Measurements from ENCODE around the gene IP6K2. TPM values are rescaled to one million over a fixed set of nuclear protein-coding genes. Genes with fewer than 3 reads are reported as not detected.

IP6K2 gene
- polyA plus RNA-seq, 6 donors from 2014 or later, result 53.6 to 96.9 (median 68.7) TPM

- peak overlapping the region in 1 of 8 donors; percentile 58 for H3K4me3 Mint-ChIP-seq
- H3K9me3 Mint-ChIP-seq, result no peaks in the 10 kb centered on the region
- H3K27me3 Mint-ChIP-seq, result no peaks in the 10 kb centered on the region
- ATAC-seq (ENCODE audit: low read depth in 2 of 2) (no peak), DNase-seq (no peak)
- H3K36me3 Mint-ChIP-seq, result no peaks in the 10 kb centered on the region
- no peak overlapping the region for H3K27ac Mint-ChIP-seq
- H3K4me1 Mint-ChIP-seq, result peaks cover 41 to 52% (median 47%) of the 10 kb centered on the region in 3 donors
Measured at GRCh38 chr3:48682786-48683185, 34.2 kb downstream of the IP6K2 start.

DNA sequence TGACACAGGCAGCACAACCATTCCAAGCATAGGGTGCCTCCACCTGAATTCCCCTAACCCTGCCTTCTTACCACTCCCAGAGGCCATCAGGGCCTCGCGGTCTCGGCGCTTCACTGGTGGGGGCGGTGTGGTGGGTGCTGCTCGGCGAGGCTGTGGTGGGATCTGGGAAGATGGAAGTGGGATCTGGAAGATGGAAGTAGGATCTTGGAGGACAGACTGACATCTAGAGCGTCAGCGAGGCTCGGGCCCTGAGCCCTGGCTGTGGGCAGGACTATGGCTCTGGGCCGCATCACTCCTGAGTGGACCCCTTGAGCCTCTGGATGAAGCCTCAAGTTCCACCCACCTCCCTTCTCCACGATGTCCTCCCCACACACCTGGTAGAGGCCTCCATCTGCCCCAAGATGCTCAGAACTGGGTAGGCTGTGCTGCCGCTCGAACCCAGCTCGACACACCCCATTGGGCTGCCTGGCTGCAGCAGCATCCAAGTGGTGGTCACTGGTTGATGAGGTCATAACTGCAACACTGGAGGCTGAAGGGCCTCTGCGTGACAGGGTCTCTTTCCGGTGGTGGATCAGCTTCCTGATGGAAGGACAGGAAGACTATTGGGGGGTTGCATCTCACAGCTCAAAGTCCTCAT lies 34.9 kb downstream of the IP6K2 start:
- Mint-ChIP-seq H3K27me3 (no peaks in the 10 kb centered on the region), H3K4me1 (peaks cover 47 to 52% (median 47%) of the 10 kb centered on the region in 3 donors), H3K9me3 (no peaks in the 10 kb centered on the region), H3K36me3 (peaks cover 0 to 7% of the 10 kb centered on the region in 2 donors), H3K27ac (peak overlapping the region in 1 of 6 donors; percentile 85), H3K4me3 (peak overlapping the region in 1 of 8 donors; percentile 58)
- no peak for DNase-seq
- ATAC-seq (ENCODE audit: low read depth in 2 of 2), result no peak

DNA sequence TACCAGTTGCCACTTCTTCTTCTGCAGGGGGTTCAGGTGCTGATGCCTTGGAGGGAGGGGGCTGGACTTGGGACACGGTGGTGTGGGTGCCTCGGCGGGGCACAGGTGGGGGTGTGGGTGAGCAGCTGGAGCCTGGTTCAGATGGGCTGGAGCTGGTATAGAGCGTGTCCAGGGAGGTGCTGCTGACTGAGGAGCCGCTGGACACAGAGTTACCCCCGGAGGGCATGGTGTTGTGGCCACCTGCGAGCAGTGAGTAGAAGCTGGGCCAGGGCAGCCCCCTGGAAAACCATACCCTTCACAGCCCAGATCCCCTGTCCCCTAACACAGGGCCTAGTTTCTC lies 35.5 kb downstream of the IP6K2 start:
- no peaks in the 10 kb centered on the region for H3K27me3 Mint-ChIP-seq
- DNase-seq, result no peak
- peaks cover 44 to 49% (median 45%) of the 10 kb centered on the region in 3 donors for H3K4me1 Mint-ChIP-seq
- H3K9me3 Mint-ChIP-seq, result no peaks in the 10 kb centered on the region
- H3K36me3 Mint-ChIP-seq, result peaks cover 0 to 7% of the 10 kb centered on the region in 2 donors
- no peak overlapping the region for H3K4me3 Mint-ChIP-seq
- no peak overlapping the region for H3K27ac Mint-ChIP-seq
- ATAC-seq (ENCODE audit: low read depth in 2 of 2), result no peak

DNA sequence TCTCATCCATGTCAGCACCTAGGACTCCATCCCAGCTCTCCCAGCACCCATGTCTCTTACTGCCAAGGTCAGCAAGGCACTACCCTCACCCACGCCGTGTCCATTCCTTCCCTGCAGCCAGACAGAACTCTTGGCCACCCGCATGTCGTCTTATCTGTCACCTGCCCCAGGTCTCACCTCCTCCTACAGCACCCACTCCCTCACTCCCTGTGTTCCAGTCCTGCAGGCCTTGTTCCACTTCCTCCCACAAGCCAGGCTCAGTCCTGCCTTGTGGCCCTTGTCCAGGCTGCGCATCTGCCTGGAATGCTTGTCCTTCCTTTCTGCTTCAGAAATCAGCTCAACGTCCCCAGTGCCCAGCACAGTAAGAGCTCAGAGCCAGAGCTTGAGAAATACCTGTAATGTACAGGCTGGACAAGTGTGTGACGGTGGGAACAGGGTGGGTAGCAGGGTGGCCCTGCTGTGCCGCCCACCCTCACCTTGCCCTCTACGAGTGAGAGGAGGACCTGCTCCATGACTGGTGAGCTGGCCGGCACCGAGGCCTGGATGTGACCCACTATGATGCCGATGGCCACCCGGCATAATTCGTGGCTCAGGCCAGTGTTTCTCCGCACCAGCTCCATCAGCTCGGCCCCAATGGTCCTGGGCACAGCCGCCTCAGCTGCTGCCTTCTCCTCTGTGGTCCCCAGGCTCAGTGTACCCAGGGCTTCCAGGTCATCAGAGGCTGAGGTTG lies 36.0 kb downstream of the IP6K2 start:
- Mint-ChIP-seq H3K27me3 (no peaks in the 10 kb centered on the region), H3K27ac (peak overlapping the region in 1 of 6 donors; percentile 60), H3K4me1 (peaks cover 39 to 43% (median 42%) of the 10 kb centered on the region in 3 donors), H3K4me3 (peak overlapping the region in 2 of 8 donors; percentile 36 to 50), H3K36me3 (peaks cover 0 to 7% of the 10 kb centered on the region in 2 donors), H3K9me3 (no peaks in the 10 kb centered on the region)
- no peak for ATAC-seq (ENCODE audit: low read depth in 2 of 2)
- DNase-seq, result no peak

DNA sequence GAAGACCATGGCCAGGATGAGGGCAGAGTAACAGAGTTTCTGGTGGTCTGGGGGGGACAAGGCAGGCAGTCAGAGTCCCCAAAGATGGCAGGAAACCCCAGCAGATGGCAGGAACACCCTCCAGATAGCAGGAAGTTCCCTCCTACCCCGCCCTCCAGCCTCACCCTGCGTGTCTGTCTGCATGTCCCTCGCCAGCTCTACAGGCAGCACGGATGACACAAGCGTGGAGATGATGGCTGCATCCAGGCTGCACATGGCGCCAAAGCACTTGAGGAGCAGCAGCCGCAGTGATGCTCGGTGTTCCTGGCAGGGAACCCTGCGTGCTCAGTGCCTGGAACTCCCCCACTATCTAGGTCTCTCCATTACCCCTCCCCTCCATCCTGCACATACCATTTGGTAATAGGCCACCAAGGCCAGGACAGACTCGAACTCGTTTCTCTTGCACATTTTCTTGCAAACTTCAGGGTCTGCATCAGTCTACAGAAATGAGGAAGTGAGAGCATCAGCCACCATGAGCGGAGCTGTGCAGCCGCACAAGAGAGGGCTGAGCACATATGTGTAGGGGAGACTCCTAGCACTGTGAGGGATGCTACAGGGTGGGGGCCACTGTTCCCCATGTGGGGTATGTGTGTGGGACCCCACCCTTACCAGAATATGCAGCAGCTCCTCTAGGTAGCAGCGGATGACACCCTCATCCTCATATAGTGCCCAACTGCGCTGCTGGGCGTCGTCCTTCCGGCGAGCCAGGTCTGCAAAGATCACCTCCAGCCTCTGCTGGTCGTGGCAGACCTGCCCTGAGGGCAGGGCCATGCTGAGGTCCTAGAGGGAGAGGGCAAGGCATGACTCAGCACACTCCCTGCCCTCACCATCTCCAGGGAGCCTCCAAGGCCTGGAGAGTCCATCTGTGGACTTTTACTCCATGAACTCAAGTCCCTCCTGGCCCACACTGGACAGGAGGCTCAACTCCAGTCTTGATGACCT lies 37.3 kb downstream of the IP6K2 start:
- Mint-ChIP-seq H3K27ac (peak overlapping the region in 3 of 6 donors; percentile 9 to 78 (median 17)), H3K4me1 (peaks cover 32 to 36% (median 33%) of the 10 kb centered on the region in 3 donors), H3K9me3 (no peaks in the 10 kb centered on the region), H3K27me3 (no peaks in the 10 kb centered on the region), H3K4me3 (peak overlapping the region in 5 of 8 donors; percentile 5 to 69 (median 48)), H3K36me3 (peaks cover 0 to 7% of the 10 kb centered on the region in 2 donors)
- DNase-seq (peak; percentile 42), ATAC-seq (ENCODE audit: low read depth in 2 of 2) (peak; percentile 99)

GRCh38 chr3:48678566-48679380 lies 38.2 kb downstream of the IP6K2 start:
- DNase-seq (no peak), ATAC-seq (ENCODE audit: low read depth in 2 of 2) (no peak)
- peaks cover 24 to 30% (median 26%) of the 10 kb centered on the region in 3 donors for H3K4me1 Mint-ChIP-seq
- H3K9me3 Mint-ChIP-seq, result no peaks in the 10 kb centered on the region
- H3K27ac Mint-ChIP-seq, result no peak overlapping the region
- H3K36me3 Mint-ChIP-seq, result peaks cover 0 to 7% of the 10 kb centered on the region in 2 donors
- peak overlapping the region in 1 of 8 donors; percentile 2 for H3K4me3 Mint-ChIP-seq
- no peaks in the 10 kb centered on the region for H3K27me3 Mint-ChIP-seq

DNA sequence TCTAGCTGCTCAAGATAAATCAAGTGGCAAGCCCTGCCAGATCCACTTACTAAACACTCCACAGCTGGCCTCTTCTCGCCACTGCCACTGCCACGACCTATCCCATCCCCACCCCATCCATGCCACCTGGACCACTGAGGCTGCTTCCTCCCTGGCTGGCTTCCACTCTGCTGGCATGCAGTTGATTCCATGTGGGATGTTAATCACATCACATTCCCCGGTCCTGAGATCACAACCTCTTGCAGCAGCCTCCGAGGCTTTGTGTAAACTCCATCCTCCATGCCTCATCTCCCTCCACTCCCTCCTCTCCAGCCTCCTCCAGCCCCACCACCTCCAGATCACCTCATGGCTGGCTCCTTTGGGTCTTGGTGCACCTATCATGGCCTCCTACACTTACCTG lies 39.0 kb downstream of the IP6K2 start:
- Mint-ChIP-seq H3K4me1 (peaks cover 23 to 30% (median 24%) of the 10 kb centered on the region in 3 donors), H3K27me3 (no peaks in the 10 kb centered on the region), H3K36me3 (peaks cover 0 to 7% of the 10 kb centered on the region in 2 donors), H3K9me3 (no peaks in the 10 kb centered on the region), H3K4me3 (no peak overlapping the region), H3K27ac (no peak overlapping the region)
- DNase-seq, result no peak
- no peak for ATAC-seq (ENCODE audit: low read depth in 2 of 2)

GRCh38 chr3:48674505-48674904 lies 42.5 kb downstream of the IP6K2 start:
- Mint-ChIP-seq H3K4me1 (peaks cover 20 to 31% (median 21%) of the 10 kb centered on the region in 3 donors), H3K4me3 (no peak overlapping the region), H3K9me3 (no peaks in the 10 kb centered on the region), H3K36me3 (peaks cover 0 to 7% of the 10 kb centered on the region in 2 donors), H3K27ac (no peak overlapping the region), H3K27me3 (no peaks in the 10 kb centered on the region)
- no peak for ATAC-seq (ENCODE audit: low read depth in 2 of 2)
- no peak for DNase-seq

GRCh38 chr3:48672522-48672921 lies 44.5 kb downstream of the IP6K2 start:
- Mint-ChIP-seq H3K9me3 (no peaks in the 10 kb centered on the region), H3K27me3 (no peaks in the 10 kb centered on the region), H3K27ac (peak overlapping the region in 3 of 6 donors; percentile 25 to 70 (median 36)), H3K4me1 (peaks cover 15 to 18% (median 17%) of the 10 kb centered on the region in 3 donors), H3K36me3 (peaks cover 0 to 5% of the 10 kb centered on the region in 2 donors), H3K4me3 (peak overlapping the region in 2 of 8 donors; percentile 26 to 30)
- DNase-seq (peak; percentile 23), ATAC-seq (ENCODE audit: low read depth in 2 of 2) (peak; percentile 94 to 98)

- DNase-seq (no peak), ATAC-seq (ENCODE audit: low read depth in 2 of 2) (no peak)
- Mint-ChIP-seq H3K9me3 (peaks cover 0 to 4% (median 0%) of the 10 kb centered on the region in 7 donors), H3K4me1 (peaks cover 8 to 28% (median 17%) of the 10 kb centered on the region in 3 donors), H3K36me3 (peaks cover 0 to 10% of the 10 kb centered on the region in 2 donors), H3K27me3 (peaks cover 19 to 33% (median 20%) of the 10 kb centered on the region in 3 donors), H3K4me3 (peak overlapping the region in 2 of 8 donors; percentile 3), H3K27ac (no peak overlapping the region)
Measured at GRCh38 chr3:48664929-48665328, 52.1 kb downstream of the IP6K2 start.

GRCh38 chr3:48664313-48664644 lies 52.7 kb downstream of the IP6K2 start:
- Mint-ChIP-seq H3K4me3 (peak overlapping the region; percentile 52 to 84 (median 70)), H3K27me3 (peaks cover 22 to 39% (median 26%) of the 10 kb centered on the region in 3 donors), H3K36me3 (peaks cover 0 to 10% of the 10 kb centered on the region in 2 donors), H3K27ac (no peak overlapping the region), H3K9me3 (peaks cover 0 to 4% (median 0%) of the 10 kb centered on the region in 7 donors), H3K4me1 (peaks cover 8 to 28% (median 17%) of the 10 kb centered on the region in 3 donors)
- DNase-seq (no peak), ATAC-seq (ENCODE audit: low read depth in 2 of 2) (no peak)

DNA sequence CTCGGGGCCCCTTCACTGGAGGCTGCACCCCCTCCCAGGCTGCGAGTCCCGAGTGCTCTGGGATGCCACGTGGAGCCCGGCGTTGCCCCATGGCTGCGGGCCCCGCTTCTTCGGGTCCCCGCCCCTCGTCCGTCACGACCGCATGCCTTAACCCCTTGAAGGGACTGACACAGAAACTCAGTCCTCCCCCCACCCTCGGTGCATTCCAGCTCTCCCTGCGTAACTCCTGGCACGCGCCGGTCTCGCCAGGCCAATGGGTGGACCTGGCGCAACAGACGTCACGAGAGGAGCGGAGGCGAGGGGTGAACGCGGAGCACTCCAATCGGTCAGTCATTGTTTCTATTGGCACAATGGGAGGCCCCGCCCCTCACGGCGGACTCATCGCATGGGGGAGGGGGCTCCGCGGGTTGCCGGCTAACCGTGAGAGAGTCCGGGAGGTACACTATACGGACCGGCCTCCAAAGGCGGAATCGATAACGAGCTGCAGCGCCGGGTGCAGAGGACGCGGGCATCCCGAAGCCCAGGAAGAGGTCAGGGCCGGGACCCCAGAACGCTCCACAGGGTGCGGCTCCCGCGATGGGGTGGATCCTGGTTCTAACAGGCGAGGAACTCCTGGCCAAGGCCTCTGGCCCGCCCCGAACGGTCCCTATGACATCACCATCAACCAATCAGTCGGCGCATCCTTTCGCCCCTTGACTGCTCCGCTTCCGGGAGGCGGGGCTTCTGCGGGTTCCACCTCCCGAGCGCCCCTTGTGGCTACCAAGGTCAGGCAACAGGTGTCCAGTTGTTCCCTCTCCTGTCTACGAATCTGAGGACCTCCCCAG lies 53.3 kb downstream of the IP6K2 start:
- no peak overlapping the region for H3K27ac Mint-ChIP-seq
- ATAC-seq (ENCODE audit: low read depth in 2 of 2), result peak; percentile 78 to 79
- H3K4me3 Mint-ChIP-seq, result peak overlapping the region; percentile 66 to 84 (median 73)
- peaks cover 27 to 45% (median 32%) of the 10 kb centered on the region in 3 donors for H3K27me3 Mint-ChIP-seq
- H3K4me1 Mint-ChIP-seq, result peaks cover 8 to 28% (median 17%) of the 10 kb centered on the region in 3 donors
- H3K9me3 Mint-ChIP-seq, result peaks cover 0 to 4% (median 0%) of the 10 kb centered on the region in 7 donors
- DNase-seq, result peak; percentile 69
- peaks cover 0 to 10% of the 10 kb centered on the region in 2 donors for H3K36me3 Mint-ChIP-seq

All from naive B cell (primary cell).